Loucy (cell line): ENCODE results near the gene MCF2L.

Experiments
- H2AFZ ChIP-seq: fragments of 200-600 bp; sonication (generic); 2 replicates; pipeline ENCODE4 v1.6.0; 2016; ENCODE audit warnings: antibody characterized with exemption, mild to moderate bottlenecking, low read length, moderate library complexity
- H3F3A ChIP-seq: fragments of 200-600 bp; 2 replicates; pipeline ENCODE4 v1.6.0; 2016; ENCODE audit warnings: antibody characterized with exemption, low read depth, mild to moderate bottlenecking
- H3K27me3 ChIP-seq: fragments of 200-600 bp; sonication (generic); 2 replicates; pipeline ENCODE4 v1.6.1; 2014; ENCODE audit warnings: low read length, mild to moderate bottlenecking; ENCODE audit not compliant: insufficient read depth, poor library complexity, severe bottlenecking
- H3K36me3 ChIP-seq: fragments of 200-600 bp; sonication (generic); 2 replicates; pipeline ENCODE4 v1.6.1; 2016; ENCODE audit warnings: low read length; ENCODE audit not compliant: insufficient read depth
- H3K4me1 ChIP-seq: fragments of 200-600 bp; sonication (generic); 2 replicates; pipeline ENCODE4 v1.5.1; 2014; ENCODE audit warnings: low read length, mild to moderate bottlenecking; ENCODE audit not compliant: insufficient read depth, poor library complexity, severe bottlenecking
- H3K4me2 ChIP-seq: fragments of 200-600 bp; sonication (generic); 2 replicates; pipeline ENCODE4 v1.6.0; 2014; ENCODE audit warnings: antibody characterized with exemption, low read length, low read depth, mild to moderate bottlenecking; ENCODE audit not compliant: poor library complexity, severe bottlenecking
- H3K4me3 ChIP-seq: fragments of 200-600 bp; sonication (generic); 2 replicates; pipeline ENCODE4 v1.5.1; 2014; ENCODE audit warnings: low read length, mild to moderate bottlenecking, mixed read lengths; ENCODE audit not compliant: poor library complexity, severe bottlenecking
- H3K79me2 ChIP-seq: fragments of 200-600 bp; sonication (generic); 2 replicates; pipeline ENCODE4 v1.6.1; 2014; ENCODE audit warnings: low read length; ENCODE audit not compliant: insufficient read depth
- H3K9ac ChIP-seq: fragments of 200-600 bp; sonication (generic); 2 replicates; pipeline ENCODE4 v1.6.0; 2014; ENCODE audit warnings: mild to moderate bottlenecking, low read depth, low read length, moderate library complexity; ENCODE audit not compliant: poor library complexity, severe bottlenecking
- H3K9me2 ChIP-seq: fragments of 200-600 bp; sonication (generic); replicated peaks from 2 replicates; pipeline ENCODE4 v1.6.1; 2016; ENCODE audit warnings: low read depth, low read length, mixed read lengths
- H3K9me3 ChIP-seq: fragments of 200-600 bp; sonication (generic); 2 replicates; pipeline ENCODE4 v1.6.1; 2014; ENCODE audit warnings: mild to moderate bottlenecking, antibody characterized with exemption, low read length, low read depth; ENCODE audit not compliant: insufficient read depth
- H4K20me1 ChIP-seq: fragments of 200-600 bp; sonication (generic); 2 replicates; pipeline ENCODE4 v1.6.0; 2014; ENCODE audit warnings: antibody characterized with exemption, low read length, mild to moderate bottlenecking; ENCODE audit not compliant: insufficient read depth, poor library complexity, severe bottlenecking
- CTCF ChIP-seq: fragments of 200-600 bp; sonication (generic); conservative IDR thresholded peaks from 2 replicates; pipeline ENCODE4 v1.5.1; 2014; ENCODE audit warnings: mild to moderate bottlenecking, antibody characterized with exemption, low read length
- EZH2phosphoT487 ChIP-seq: fragments of 200-600 bp; IDR thresholded peaks from 2 replicates; pipeline ENCODE4 v1.6.1; 2018; ENCODE audit warnings: antibody characterized with exemption, mild to moderate bottlenecking, moderate library complexity, borderline replicate concordance

Gene MCF2L

GRCh38 chr13:113040597-113041292, 71.7 kb downstream of the MCF2L start:
- H3K4me2 ChIP-seq: no peak overlapping the region
- no peak for TF ChIP-seq CTCF
- TF ChIP-seq EZH2phosphoT487: no peak
- H2AFZ ChIP-seq: no peak overlapping the region
- H3K4me3 ChIP-seq: no peak overlapping the region
- H3K9me3 ChIP-seq: no peaks in the 10 kb centered on the region
- H3K79me2 ChIP-seq: no peaks in the 10 kb centered on the region
- no peaks in the 10 kb centered on the region for H3K4me1 ChIP-seq
- no peaks in the 10 kb centered on the region for H3K36me3 ChIP-seq
- H3K9me2 ChIP-seq: no peaks in the 10 kb centered on the region
- no peaks in the 10 kb centered on the region for H3F3A ChIP-seq
- H3K9ac ChIP-seq: no peak overlapping the region
- no peaks in the 10 kb centered on the region for H4K20me1 ChIP-seq
- no peaks in the 10 kb centered on the region for H3K27me3 ChIP-seq

GRCh38 chr13:113041293-113041690, 72.3 kb downstream of the MCF2L start:
- Histone ChIP-seq H3K9me3 (no peaks in the 10 kb centered on the region), H3K79me2 (no peaks in the 10 kb centered on the region), H3K4me3 (no peak overlapping the region), H3F3A (no peaks in the 10 kb centered on the region), H3K27me3 (no peaks in the 10 kb centered on the region), H3K36me3 (no peaks in the 10 kb centered on the region), H4K20me1 (no peaks in the 10 kb centered on the region), H3K4me1 (no peaks in the 10 kb centered on the region), H2AFZ (no peak overlapping the region), H3K9me2 (no peaks in the 10 kb centered on the region), H3K4me2 (no peak overlapping the region), H3K9ac (no peak overlapping the region)
- TF ChIP-seq CTCF (no peak), EZH2phosphoT487 (no peak)

- Histone ChIP-seq H3K9me2 (no peaks in the 10 kb centered on the region), H3K4me1 (no peaks in the 10 kb centered on the region), H3K79me2 (no peaks in the 10 kb centered on the region), H3K9ac (no peak overlapping the region), H2AFZ (no peak overlapping the region), H4K20me1 (no peaks in the 10 kb centered on the region), H3K4me3 (no peak overlapping the region), H3K4me2 (no peak overlapping the region), H3K27me3 (no peaks in the 10 kb centered on the region), H3K9me3 (no peaks in the 10 kb centered on the region), H3F3A (no peaks in the 10 kb centered on the region), H3K36me3 (no peaks in the 10 kb centered on the region)
- TF ChIP-seq EZH2phosphoT487 (no peak), CTCF (no peak)
These were observed 72.9 kb downstream of the MCF2L start for GRCh38 chr13:113041896-113042295.
